Psoas muscle (tissue), 8 donors: ENCODE results near the gene TFF1. TPM values are rescaled to one million over a fixed set of nuclear protein-coding genes. Genes with fewer than 3 reads are reported as not detected.

ENCODE experiments used
- ATAC-seq, 4 donors: fragments of 200-7000 bp; cut with Tn5 transposase; one replicate each; pipeline ENCODE4 v1.9.1; 2020; ENCODE audit warnings: moderate library complexity in 3 of 4, mild to moderate bottlenecking in 2 of 4
- DNase-seq, 2 donors: peaks; one replicate each; pipeline ENCODE4 v3.0.0-alpha.2; 2020
- H3K27ac ChIP-seq: fragments of 200-600 bp; one replicate; pipeline ENCODE4 v1.8.0; 2022
- H3K27me3 ChIP-seq, 3 donors: fragments of 200-600 bp in 1 of 3; one replicate each; pipeline versions ENCODE4 v1.6.1 to v1.8.0; 2013 to 2022; ENCODE audit warnings: low read length in 2 of 3, mild to moderate bottlenecking in 2 of 3, moderate library complexity in 1 of 3; ENCODE audit not compliant: insufficient read depth in 3 of 3
- H3K36me3 ChIP-seq, 2 donors: fragments of 200-600 bp in 1 of 2; one replicate each; pipeline versions ENCODE4 v1.6.1 to v1.8.0; 2013 to 2022; ENCODE audit warnings: low read depth in 1 of 2, mild to moderate bottlenecking in 1 of 2, moderate library complexity in 1 of 2; ENCODE audit not compliant: insufficient read depth in 1 of 2
- H3K4me1 ChIP-seq: fragments of 200-600 bp; one replicate; pipeline ENCODE4 v1.8.0; 2022
- H3K4me3 ChIP-seq: fragments of 200-600 bp; one replicate; pipeline ENCODE4 v1.8.0; 2022; ENCODE audit warnings: mild to moderate bottlenecking
- H3K9me3 ChIP-seq: fragments of 200-600 bp; one replicate; pipeline ENCODE4 v1.8.0; 2022
- WGBS, 3 donors: extraction: QIAGEN DNeasy Blood & Tissue Kit; methylation state at CpG; one replicate each; pipeline versions ENCODE4 v1.1.6 to v1.1.7; 2013; 5-methylcytosine and 5-hydroxymethylcytosine counted together
- intact Hi-C, 2 donors: fragments of 100-400 bp; cut with DNase I; formaldehyde crosslinking; loops; one replicate each; pipeline versions ENCODE4 v1.11.0 to v1.14.2; 2022
- polyA plus RNA-seq, 3 donors: library from polyadenylated mRNA; stranded (reverse); fragments of 200-250 nt; gene quantifications; one replicate each; pipeline ENCODE4 v1.2.3, GENCODE V29; 2013
- total RNA-seq, 4 donors: library from RNA; stranded (reverse); fragmentation: NEBNext Ultra II Directional in 2 of 4; extraction: Animal tissue kit (Norgen Biotek cat#: 25700) in 2 of 4; gene quantifications; one replicate each; pipeline versions ENCODE4 v1.2.1 to v1.2.4, GENCODE V29; 2021 to 2023
- TF ChIP-seq, protein P1 (sequence below): fragments of 200-600 bp; IDR thresholded peaks from one replicate; pipeline ENCODE4 v1.8.0; 2022; ENCODE audit warnings: antibody characterized with exemption
- donor health status: healthy with polysubstance abuse.
- donor health status: DM: no; HTN: no; CAD: no; lungs with moderate emphysema.
- donor health status: Bipolar disorder and iron deficiency.
- donor health status: healthy.
- donor health status: DM: yes; HTN: yes; CAD: no.
- donor health status: DM: no; HTN: no; CAD: no.
- donor health status: DM: no; HTN: no; CAD: no.
- donor health status: DM: yes; HTN: yes; CAD: no.

Gene TFF1
- total and polyA plus RNA-seq, 7 donors, result 0.16 TPM; not detected in 6

DNA sequence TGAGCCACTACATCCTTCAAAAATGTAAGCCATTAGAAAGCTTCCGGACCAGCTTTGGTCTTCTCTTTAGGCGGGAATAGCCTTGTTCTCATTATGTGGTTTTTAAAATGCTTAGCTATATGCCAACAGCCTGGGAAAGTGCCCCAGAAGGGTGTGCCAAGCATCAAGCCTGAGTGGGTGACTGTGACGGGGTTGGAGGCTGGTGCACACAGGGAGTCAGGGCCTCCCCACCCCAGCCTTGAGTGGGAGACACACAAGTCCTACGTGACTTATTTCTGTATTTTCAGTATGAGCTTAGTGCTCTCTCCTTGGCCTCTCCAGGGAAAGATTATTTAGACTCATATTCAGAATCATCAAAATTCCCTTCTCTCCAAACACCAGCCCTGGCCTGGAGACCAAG, 47.2 kb upstream of the TFF1 start:
- intact Hi-C loops, result no loop called here
- no peak for DNase-seq
- Histone ChIP-seq H3K36me3 (no peaks in the 10 kb centered on the region), H3K27me3 (peaks cover 0 to 29% (median 6%) of the 10 kb centered on the region in 3 donors), H3K4me1 (no peaks in the 10 kb centered on the region), H3K9me3 (no peaks in the 10 kb centered on the region), H3K4me3 (no peak overlapping the region), H3K27ac (no peak overlapping the region)
- 85 to 93% (median 90%) methylated on average over 4 of the region's 4 CpGs for WGBS, 3 donors
- TF ChIP-seq, protein P1, sequence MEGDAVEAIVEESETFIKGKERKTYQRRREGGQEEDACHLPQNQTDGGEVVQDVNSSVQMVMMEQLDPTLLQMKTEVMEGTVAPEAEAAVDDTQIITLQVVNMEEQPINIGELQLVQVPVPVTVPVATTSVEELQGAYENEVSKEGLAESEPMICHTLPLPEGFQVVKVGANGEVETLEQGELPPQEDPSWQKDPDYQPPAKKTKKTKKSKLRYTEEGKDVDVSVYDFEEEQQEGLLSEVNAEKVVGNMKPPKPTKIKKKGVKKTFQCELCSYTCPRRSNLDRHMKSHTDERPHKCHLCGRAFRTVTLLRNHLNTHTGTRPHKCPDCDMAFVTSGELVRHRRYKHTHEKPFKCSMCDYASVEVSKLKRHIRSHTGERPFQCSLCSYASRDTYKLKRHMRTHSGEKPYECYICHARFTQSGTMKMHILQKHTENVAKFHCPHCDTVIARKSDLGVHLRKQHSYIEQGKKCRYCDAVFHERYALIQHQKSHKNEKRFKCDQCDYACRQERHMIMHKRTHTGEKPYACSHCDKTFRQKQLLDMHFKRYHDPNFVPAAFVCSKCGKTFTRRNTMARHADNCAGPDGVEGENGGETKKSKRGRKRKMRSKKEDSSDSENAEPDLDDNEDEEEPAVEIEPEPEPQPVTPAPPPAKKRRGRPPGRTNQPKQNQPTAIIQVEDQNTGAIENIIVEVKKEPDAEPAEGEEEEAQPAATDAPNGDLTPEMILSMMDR, result no peak
- no peak for ATAC-seq

DNA sequence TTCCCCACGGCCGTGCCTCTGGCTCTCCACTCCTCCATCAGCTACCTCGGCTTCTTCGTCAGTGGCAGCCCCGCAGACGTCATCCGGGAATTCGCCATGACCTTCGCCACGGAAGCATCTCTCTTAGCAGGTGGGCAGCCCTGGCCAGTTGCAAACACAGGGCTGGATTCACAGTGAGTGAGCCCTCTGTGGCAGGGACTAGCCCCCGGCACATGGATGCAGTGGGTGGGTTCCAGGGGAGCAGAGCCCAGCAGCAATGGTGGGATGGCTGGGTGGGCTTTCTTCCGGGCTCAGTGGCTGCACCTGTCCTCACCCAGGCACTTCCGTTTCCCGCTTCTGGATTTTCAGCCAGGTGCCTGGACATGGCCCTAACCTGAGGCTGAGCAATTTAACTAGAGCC, 46.8 kb upstream of the TFF1 start:
- 77 to 83% (median 79%) methylated on average over 12 to 14 of the region's 14 CpGs for WGBS, 3 donors
- Histone ChIP-seq H3K36me3 (no peaks in the 10 kb centered on the region), H3K27me3 (peaks cover 0 to 26% (median 6%) of the 10 kb centered on the region in 3 donors), H3K4me3 (no peak overlapping the region), H3K27ac (no peak overlapping the region), H3K4me1 (no peaks in the 10 kb centered on the region), H3K9me3 (no peaks in the 10 kb centered on the region)
- intact Hi-C loops, result no loop called here
- no peak for DNase-seq
- no peak for ATAC-seq
- TF ChIP-seq, protein P1, result no peak

DNA sequence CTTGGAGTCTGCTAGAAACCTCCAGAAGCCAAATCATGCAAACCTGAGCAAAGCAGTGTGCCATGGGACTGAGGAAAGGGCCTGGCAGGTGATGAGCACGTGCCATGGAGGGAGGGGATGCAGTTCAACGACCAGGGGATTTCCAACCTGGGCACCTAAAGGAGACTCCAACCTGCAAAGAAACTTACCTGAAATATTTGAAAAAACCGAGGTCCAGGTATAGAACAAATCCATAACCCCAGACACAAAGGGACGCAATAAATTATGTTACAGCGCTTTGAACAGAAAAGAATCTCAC, 46.2 kb upstream of the TFF1 start:
- no peaks in the 10 kb centered on the region for H3K9me3 ChIP-seq
- 78 to 86% (median 79%) methylated on average over 5 of the region's 5 CpGs for whole genome bisulfite sequencing, 3 donors
- ATAC-seq, result no peak
- no peak overlapping the region for H3K27ac ChIP-seq
- no peaks in the 10 kb centered on the region for H3K4me1 ChIP-seq
- no peaks in the 10 kb centered on the region for H3K36me3 ChIP-seq
- DNase-seq, result no peak
- H3K27me3 ChIP-seq, result peaks cover 0 to 29% (median 6%) of the 10 kb centered on the region in 3 donors
- TF ChIP-seq, protein P1, result no peak
- H3K4me3 ChIP-seq, result no peak overlapping the region
- intact Hi-C loops, result no loop called here

DNA sequence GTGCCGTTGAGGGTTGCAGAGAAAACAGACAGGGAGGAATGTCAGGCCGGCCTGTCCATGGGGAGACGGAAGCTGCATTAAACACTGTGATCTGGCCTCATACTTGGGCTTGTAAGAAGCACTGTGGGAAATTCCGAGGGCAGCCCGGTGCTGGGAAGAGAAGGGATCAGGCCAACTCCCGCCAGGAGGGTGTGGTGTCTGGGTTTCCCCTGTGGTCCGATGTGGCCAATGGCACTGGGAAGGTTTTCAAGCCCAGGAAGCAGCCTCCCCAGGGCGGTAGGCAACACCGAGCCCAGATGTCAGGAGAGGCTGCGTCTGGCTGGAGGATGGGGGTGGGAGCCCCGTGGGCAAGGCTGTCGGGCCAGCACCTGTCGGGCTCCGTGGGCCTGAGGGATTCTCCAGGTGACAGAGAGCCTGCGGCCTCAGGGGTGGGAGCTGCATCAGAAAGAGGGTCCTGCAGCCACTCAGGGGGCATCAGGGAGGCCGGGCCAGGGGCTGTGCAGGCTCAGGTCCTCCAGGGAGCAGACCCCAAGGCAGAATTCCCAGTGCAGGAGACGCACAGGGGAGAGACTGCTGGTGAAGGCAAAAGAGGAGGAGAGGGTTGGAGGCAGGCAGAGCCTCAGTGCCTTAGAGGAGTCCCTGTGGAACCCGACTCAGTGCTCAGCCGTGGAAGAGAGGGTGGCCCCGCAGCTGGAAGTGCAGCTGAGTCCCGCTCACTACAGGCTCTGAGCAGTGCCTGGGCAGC, 45.7 kb upstream of the TFF1 start:
- H3K27ac ChIP-seq, result no peak overlapping the region
- DNase-seq (no peak), ATAC-seq (no peak)
- H3K27me3 ChIP-seq, result peaks cover 0 to 34% (median 6%) of the 10 kb centered on the region in 3 donors
- TF ChIP-seq, protein P1, result no peak
- intact Hi-C loops, result no loop called here
- no peaks in the 10 kb centered on the region for H3K9me3 ChIP-seq
- 35 to 45% (median 43%) methylated on average over 20 to 21 of the region's 21 CpGs for WGBS, 3 donors
- no peaks in the 10 kb centered on the region for H3K36me3 ChIP-seq
- no peaks in the 10 kb centered on the region for H3K4me1 ChIP-seq
- H3K4me3 ChIP-seq, result no peak overlapping the region
